ENCODE measurements around the gene MAP2K6.

GRCh38 chr17:69497161-69497560 lies 82.7 kb downstream of the MAP2K6 start:
- TF ChIP-seq SP1 (IDR thresholded peaks at IDR 0.05) (no peak), FOXA1 (IDR thresholded peaks at IDR 0.05) (no peak), BHLHE40 (IDR thresholded peaks at IDR 0.05; ENCODE audit: borderline replicate concordance) (no peak), ARNT (IDR thresholded peaks at IDR 0.05) (no peak), CTBP1 (IDR thresholded peaks at IDR 0.05; ENCODE audit: borderline replicate concordance) (no peak), SUZ12 (IDR thresholded peaks at IDR 0.05) (no peak), ELF4 (IDR thresholded peaks at IDR 0.05) (no peak), TARDBP (IDR thresholded peaks at IDR 0.05) (no peak), FOXK2 (IDR thresholded peaks at IDR 0.05) (no peak), PKNOX1 (IDR thresholded peaks at IDR 0.05) (no peak), L3MBTL2 (conservative IDR thresholded peaks at IDR 0.05) (no peak), ZNF384 (IDR thresholded peaks at IDR 0.05) (no peak), LEF1 (IDR thresholded peaks at IDR 0.05; ENCODE audit: borderline replicate concordance) (no peak), FOXM1 (IDR thresholded peaks at IDR 0.05; ENCODE audit: borderline replicate concordance) (no peak)
